ENCODE results near the gene ADGRG3.

DNA sequence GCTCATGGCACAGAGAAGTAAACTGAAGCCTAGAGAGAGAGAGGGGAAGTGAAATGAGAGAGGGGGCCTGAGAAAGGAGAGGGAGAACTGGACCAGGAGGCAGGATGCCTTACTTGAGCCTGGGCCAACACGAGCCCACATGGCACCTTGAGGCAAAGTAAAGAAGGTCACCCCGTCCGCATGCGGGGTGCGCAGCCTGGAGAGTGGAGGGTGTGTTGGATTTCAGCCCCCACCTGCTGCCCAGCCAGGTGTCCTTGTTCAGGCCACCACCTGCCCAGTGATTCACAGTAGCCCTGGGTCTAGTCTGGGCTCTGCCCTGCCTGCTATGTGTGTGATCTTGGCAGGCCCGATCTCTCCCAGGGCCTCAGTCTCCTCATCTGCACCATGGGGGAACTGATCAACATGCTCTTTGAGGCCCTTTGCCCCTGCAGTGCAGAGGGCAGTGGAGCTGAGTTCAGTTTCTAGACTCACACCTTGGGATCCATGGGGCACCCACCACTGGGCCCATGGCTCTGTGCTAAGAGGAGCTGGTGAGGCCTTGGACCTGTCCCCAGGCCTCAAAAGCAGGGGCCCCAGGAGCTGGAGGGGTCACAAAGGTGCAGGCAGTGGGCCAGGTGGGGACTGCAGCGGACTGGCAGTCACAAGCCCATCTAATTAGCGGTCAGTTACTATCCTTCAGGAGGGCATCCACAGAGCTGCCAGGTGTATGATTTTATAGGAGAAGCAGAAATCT lies 16.7 kb downstream of the ADGRG3 start:
- no peak for TF ChIP-seq CTCF (IDR thresholded peaks at IDR 0.05; ENCODE audit: low read depth, low read length)
- TF ChIP-seq, protein P1, sequence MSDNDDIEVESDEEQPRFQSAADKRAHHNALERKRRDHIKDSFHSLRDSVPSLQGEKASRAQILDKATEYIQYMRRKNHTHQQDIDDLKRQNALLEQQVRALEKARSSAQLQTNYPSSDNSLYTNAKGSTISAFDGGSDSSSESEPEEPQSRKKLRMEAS (IDR thresholded peaks at IDR 0.05; ENCODE audit: low read depth, low read length): no peak
